Hepatic stellate cell (primary cell): ENCODE measurements around the gene TMIGD3.

ENCODE experiments used
- DNase-seq: peaks from one replicate; pipeline ENCODE4 v3.0.0; 2011; ENCODE audit warnings: low spot score

Gene TMIGD3

DNA sequence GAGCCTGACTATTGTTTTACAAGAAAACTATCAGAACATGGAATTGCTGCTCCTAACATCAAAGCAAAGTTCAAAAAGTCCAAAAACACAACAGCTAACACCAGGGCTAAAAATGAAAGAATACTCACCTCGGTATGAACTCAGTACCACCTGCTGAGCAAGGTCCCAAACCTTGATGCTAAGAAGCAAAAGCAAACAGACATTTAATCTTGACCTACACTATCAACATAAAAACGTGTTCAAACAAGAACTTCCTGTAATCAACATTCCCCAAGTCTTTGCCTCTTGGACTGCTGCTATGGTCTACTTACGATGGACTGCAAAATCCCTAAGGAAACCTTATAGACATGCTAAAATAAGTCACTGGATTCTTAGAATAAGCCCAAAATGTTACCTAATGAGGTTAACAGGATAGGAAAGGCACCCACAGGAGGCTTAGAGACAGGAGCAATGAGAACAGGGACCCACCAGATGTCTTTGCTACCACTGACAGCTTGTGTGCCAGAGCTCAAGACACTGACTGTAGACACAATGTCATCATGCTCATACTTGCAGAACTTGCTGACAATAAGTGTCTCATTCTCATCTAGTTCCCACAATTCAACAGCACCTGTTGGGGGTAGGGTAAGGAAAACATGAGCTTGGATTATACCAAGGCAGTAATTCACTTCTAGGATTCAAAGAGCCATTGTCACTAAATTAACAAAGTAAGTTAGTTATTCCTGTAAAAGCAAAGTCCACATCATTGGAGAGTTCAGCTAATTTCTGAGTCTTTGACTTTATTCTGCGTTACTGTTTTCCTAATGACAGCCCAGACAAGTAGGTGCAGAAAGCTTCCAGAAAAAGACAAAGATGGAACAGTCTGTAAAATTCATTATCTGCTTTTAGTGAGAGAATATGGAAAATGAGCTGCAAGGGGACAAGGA lies 56.2 kb downstream of the TMIGD3 start:
- no peak for DNase-seq

- no peak for DNase-seq
These were observed 56.9 kb downstream of the TMIGD3 start for GRCh38 chr1:111446546-111446945.

DNA sequence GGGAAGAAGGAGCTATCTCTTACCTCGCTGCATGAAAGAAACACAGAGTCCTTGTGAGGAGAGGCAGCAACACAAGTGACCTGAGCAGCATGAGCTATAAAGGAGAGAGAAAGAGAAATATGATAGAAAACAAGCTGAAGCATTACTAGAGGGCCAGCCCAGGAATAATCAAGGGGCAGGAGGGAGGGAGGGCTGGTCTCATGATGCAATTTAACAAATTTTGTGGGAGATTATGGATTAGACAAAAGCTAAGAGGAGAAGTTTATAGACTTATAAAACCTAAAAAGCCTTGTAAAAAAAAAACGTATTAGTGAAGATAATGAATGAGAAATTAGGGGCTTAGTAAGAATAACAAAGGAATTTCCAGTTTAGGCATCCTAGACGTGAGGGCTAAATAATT lies 59.4 kb downstream of the TMIGD3 start:
- no peak for DNase-seq

DNA sequence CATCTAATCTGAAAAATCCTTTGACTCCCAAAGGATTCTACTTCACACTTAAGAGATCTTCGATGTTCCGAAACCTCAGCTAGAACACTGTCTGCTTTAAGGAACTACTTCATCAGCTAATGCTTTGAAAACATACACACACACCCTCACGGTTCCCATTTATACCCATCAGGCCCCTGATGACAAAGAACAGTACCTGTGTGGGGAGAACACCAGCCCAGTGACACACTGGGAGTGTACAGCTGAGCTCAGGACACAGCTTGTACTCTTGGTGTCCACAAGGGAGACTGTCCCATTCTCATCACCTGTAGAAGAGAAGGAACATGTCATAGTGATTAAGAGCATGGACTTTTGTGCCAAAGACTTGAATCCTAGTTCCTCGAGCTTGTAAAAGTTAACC lies 61.0 kb downstream of the TMIGD3 start:
- DNase-seq: no peak

DNA sequence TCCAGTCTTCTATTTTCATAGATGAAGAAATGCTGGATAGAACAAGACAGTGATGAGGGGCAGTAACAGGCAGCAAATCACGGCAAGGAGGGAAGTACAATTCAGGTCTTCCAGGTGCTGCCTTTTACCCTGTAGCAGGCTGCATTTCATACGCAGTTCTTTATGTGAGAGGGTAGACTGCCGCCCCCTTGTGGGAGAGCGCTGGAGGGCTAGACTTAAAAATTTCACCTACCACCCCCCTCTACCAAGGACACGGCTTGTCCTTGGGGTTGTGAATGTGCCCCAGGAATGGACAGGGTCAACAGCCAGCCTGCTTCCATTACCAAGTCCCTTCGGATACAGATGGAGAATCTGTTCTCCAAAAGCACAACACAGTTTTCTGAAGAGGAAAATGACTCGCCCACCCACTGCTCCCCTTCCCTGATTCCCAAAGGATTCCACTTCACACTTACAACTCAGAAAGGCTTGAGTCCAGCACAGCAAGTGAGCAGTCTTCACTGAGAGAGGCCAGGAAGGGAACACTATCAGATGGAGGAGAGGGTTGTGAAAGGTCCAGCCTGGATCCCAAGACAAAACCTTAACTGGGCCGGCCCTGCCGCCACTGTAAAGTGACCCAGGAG lies 61.8 kb downstream of the TMIGD3 start:
- no peak for DNase-seq

DNA sequence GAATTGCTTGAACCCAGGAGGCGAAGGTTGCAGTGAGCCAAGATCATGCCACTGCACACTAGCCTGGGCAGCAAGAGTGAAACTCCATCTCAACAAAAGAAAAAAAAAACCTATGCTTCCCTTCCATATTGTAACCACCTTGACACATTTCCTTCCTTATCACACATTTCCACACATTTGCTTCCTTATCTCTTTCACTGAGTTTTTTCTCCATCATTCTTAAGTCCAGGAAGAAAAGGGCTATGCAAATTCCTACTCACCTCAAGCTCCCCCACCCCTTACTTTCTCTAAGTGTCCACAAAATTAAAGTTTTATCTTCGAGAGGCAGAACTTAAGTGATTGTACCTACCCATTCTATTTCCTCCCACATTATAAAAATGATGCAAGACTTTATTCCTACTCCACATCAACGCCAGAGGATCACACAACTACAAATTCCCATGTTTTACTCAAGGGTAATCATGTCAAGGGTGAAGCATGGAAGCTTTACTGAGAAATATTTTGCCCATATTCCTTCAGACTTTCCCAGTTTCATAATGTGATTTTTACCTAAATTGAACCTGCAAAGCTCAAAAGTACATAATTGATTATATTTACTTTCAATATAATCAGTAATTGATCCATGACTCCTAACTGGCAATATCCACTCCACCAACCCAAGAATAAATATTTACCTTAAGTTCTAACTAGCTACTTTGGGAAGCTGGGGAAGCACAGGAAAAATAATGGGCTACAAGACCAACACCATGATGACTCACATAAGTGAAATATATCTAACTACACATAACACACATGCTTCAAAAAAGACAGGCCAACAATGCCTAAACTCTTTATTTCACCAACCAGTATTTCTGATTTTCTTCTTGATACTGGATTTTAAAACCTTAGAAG lies 63.7 kb downstream of the TMIGD3 start:
- no peak for DNase-seq

DNA sequence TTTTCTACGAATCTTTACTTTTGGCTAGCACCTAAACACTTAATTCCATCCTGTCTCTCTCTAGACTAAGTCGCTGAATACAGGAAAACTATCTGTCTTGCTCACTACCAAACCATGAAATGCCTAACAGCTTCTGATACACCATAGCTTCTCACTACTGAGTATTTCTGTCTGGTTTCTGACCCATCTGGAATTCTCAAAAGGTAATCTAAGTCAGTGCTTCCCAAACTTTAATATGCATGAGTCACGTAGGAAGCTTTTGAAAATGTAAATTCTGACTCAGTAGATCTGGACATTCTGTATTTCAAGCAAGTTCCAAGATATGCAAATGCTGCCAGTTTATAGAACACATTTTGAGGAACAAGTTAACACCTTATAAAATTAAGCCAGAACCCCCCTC lies 66.7 kb downstream of the TMIGD3 start:
- no peak for DNase-seq
